HG03103 (cell line): ENCODE data around the gene PRKAR1B.

Experiments used
- ATAC-seq: cut with Tn5 transposase; IDR thresholded peaks from one replicate; pipeline ENCODE4 v1.9.1; 2021; ENCODE audit warnings: low read depth; ENCODE audit not compliant: unreplicated experiment

The PRKAR1B gene

DNA sequence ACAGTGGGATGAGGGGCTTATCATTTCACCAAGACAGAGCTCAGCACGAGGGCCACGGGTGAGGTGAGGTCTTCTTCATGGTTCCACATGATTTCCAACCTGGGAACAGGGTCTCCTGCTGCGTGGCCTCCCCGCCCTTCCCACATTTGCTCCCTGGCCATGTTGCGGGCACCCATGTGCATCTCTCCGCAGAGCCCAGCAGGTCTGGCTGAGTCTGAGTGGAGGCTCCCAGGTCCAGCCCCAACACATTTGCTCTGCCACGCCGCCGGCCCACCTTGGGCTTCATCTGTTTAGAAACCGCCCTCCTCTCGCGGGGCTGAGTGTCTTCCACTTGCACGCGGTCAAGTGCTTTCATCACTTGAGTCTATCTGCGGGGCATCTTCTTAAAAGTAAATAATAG lies 14.8 kb upstream of the PRKAR1B start:
- ATAC-seq, result no peak

DNA sequence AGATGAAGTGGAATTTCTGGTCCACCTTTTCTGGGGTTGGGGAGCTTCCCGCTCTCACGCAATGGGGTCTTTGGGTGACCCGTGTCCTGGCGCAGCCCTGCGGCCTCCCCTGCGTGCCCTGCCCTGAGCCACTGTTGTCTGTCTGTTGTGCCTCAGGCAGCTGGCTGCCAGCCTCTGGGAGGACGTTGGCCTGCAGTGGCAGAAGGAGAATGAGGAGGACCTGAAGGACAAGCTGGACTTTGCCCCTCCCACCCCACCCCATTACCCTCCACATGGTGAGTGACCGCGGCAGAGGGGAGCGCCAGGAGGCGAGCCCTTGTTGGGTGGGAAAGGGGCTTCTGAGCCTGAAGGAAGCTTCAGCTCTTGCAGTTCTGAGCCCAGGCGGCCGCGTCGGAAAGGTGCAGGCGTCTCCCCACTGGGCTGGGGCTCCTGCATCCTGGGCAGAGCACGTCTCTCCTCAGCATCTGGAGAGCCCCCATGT lies 14.2 kb upstream of the PRKAR1B start:
- no peak for ATAC-seq

DNA sequence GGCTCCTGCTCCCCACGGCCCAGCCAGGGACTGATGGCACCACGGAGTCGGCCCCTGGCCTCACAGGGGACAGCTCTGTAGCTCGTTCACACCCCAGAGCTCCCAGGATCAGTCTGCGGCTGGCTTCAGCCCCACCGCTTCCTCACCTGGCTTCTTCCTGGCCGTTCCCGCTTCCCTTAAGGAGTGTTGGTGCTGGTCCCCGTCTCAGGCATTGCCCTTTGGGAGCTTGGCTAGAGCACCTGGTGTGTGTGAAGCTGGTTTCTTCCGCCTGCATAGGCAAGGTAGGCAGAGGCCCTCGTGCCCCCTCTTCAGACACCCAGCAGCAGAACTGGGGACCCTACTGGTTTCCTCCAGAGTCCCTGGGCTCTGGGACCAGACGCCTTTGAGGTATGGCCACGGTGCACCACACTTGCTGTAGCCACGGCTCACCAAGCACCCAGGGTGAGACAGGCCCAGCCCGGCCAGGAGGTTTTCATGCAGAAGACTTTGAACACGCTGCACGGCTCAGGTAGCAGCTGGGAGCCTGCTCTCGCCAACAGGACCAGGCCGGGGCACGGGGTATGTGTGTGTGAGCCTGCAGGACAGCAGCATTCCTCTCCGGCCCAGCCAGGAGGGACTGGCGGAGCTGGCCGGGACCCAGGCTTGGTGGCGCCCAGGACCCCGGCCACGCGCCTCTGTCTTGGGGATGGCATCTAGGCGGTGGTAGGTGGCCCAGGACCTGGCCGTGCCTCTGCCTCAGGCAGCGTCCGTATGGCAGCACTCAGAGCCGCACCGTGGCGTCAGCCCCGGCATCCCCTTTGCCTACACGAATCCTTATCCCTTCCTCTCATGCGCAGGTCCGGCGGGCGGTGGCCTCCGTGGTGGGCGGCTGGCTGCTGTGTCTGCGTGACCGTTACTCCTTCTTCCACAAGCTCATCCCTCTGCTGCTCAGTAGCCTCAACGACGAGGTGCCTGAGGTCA lies 13.2 kb upstream of the PRKAR1B start:
- no peak for ATAC-seq

DNA sequence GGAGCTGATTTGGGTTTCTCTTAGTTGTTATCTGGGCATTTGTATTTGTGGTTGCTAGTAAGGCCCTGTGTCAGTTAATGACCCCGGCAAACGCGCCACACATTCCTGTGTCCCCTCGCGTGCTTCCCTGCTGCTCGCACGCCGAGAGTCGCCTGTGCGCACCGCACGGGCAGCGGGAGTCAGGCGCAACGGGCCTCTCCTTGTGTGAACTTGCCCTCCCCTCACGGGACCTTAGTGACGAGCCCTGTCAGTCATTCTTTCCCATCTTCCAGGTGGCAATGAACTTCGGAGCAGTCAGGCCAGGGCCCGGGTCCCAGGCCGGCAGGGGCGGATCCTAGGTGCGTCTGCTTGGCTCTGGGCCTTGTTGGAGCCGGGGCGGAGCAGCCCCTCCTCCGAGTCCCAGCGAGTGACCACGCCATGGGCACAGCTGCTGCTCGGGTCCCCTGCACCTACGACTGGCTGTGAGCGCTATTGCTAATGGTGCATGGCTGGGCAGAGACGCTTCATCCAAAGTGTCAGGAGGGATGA lies 12.4 kb upstream of the PRKAR1B start:
- ATAC-seq, result no peak

DNA sequence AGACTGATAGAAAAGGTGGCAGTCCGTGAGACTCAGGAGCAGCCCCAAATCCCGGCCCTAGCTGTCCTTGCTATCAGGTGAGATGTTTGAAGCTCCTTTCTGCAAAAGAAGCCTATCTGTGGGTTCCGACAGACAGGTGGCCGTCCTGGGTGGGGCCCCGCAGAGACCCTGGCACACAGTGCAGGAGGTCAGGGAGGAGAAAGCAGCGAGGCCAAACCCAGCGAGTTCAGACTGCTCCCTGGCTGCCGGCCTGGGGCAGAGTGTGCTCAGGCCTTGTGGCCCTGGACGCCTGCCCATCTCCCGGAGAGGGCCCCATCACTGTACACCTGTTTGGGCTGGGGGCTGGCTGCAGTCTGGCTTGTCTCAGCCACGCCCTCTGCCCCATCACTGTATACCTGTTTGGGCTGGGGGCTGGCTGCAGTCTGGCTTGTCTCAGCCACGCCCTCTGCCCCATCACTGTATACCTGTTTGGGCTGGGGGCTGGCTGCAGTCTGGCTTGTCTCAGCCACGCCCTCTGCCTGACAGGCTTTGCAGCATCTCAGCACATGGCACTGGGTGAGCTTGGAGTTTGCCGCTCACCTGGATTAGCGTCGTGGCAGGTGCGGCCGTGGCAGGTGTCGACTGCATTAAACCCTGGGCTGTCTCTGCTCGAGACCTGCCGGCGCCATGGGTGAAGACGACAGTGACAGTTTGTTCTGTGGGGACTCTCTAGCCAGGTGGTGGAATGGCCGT lies 11.8 kb upstream of the PRKAR1B start:
- no peak for ATAC-seq

DNA sequence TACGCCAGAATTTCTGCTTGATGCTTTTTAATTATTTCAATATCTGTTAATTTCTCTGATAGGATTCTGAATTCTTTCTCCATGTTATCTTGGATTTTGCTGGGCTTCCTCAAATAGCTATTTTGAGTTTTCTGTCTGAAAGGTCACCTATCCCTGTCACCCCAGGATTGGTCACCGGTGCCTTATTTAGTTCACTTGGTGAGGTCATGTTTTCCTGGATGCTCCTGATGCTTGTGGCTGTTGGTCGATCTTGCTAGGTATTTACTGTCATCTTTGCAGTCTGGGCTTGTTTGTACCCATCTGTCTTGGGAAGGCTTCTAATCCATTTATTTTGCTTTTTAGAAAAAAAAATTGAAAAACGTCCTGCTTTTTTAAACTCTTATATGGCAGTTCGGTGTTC lies 11.2 kb upstream of the PRKAR1B start:
- ATAC-seq, result no peak

DNA sequence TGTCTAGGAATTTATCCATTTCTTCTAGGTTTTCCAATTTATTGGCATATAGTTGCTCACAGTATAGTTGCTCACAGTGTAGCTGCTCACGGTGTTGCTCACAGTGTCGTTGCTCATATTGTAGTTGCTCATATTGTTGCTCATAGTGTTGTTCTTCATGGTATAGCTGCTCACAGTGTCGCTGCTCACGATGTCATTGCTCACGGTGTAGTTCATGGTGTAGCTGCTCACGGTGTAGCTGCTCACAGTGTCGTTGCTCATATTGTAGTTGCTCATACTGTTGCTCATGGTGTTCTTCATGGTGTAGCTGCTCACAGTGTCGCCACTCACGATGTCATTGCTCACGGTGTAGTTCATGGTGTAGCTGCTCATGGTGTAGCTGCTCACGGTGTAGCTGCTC lies 7.7 kb upstream of the PRKAR1B start:
- no peak for ATAC-seq

DNA sequence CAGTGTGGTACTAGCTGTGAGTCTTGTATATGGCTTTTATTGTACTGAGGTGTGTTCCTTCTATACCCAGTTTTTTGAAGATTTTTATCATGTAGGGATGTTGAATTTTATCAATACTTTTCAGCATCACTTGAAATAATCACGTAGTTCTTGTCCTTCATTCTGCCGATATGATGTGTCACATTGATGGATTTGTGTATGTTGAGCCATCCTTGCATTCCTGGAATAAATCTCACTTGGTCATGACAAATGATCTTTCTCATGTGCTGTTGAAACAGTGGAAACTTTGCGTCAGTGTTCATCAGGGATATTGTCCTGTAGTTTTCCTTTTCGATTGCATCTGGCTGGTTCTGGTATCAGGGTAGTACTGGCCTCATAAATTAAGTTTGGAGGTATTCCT lies 7.1 kb upstream of the PRKAR1B start:
- no peak for ATAC-seq

DNA sequence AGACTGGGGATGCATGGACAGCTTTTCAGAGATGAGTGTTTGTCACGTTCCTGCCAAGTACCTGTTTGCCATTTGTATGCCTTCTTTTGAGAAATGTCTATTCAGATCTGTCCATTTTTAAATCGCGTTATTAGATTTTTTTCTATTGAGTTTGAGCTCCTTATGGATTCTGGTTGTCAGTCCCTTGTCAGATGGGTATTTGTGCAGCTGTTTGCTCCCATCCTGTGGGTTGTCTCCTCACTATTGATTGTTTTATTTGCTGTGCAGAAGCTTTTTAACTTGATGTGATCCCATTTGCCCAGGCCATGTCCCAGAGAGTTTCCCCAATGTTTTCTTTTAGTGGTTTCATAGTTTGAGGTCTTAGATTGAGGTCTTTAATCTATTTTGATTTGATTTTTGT lies 5.5 kb upstream of the PRKAR1B start:
- ATAC-seq, result no peak

DNA sequence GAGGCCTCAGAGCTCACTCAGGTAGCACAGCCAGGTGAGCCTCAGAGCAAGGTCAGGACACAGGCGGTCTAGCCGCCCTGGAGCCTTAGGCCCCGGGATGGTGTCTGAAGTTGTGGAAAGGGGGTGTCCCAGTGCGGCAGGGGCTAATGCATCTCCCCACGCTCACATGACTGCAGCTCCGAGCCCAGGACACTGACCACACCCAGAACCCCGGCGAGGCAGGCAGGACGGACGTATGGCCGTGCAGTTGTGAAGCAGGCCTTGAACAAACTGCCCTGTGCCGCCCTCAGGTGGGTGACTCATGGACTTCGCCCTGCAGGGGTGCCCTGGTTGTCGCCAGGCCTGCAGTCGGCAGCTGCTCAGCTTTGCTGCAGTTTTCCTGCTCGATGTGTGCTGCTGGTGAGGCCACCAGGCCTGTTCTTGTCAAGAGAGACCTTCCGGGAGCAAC lies 5.0 kb upstream of the PRKAR1B start:
- no peak for ATAC-seq

DNA sequence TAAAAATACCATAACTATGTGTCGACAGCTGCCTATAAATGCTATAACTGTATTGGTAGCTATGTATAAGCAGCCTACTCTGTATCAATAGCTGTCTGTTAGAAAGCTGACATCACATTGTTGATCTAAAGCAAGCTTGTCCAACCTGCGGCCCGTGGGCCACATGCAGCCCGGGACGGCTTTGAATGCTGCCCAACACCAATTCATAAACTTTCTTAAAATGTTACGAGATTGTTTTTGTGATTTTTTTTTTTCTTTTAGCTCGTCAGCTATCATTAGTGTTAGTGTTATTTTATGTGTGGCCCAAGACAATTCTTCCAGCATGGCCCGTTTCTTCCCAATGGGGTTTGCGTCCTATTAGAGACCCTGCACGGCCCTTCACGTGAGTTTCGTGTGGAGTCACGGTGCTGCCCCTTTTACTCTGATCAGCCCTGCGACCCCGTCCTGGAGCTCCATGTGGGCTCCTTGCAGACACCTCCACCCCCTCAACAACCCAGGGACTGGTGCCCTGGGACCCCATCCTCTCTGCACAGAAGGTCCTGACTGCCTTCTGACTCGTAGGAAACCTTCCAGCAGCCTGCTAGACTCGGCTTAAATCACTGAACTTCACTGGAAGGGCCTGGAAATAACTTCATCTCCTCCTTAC lies 4.5 kb upstream of the PRKAR1B start:
- ATAC-seq, result no peak

DNA sequence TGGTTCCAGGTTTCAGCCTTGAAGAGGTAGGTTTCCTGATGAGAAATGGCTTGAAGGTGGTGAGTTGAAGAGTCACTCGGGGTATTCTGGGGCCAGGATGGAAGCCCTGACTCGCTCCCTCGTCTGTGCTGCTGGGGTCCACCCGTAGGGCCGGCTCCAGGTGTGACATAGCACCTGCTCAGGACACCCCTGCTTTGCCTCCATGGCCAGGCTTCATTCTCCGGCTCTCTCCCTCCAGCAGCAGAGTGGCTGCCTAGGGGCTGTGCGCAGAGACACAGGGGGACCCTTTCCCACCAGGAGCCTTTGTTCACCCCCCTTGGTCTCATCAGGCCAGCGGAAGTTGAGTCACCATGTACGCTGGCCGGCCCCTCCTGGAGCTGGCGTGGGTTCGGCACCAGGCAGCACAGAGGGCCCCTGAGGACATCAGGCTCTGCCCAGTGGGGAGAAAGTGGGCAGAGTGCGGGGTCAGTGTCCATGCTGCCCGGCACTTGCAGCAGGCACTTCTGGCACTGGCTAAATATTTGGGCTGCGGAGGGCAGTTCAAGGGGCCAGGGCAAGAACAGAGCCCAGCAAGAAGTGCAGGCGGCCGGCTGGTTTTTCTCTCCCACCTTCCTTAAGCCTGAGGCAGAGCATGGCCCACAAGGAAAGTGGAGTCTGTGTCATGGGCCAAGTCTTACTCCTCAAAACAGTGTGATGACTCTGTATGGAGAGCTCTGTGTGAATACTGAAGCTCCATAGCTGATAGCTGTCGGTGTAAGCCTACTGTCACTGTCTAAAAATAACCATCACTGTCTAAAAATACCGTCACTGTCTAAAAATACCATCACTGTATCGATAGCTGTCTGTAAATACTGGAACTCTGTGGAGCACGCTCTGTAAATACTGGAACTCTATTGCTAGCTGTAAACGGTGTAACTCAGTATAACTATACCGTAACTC lies 3.7 kb upstream of the PRKAR1B start:
- ATAC-seq, result no peak

DNA sequence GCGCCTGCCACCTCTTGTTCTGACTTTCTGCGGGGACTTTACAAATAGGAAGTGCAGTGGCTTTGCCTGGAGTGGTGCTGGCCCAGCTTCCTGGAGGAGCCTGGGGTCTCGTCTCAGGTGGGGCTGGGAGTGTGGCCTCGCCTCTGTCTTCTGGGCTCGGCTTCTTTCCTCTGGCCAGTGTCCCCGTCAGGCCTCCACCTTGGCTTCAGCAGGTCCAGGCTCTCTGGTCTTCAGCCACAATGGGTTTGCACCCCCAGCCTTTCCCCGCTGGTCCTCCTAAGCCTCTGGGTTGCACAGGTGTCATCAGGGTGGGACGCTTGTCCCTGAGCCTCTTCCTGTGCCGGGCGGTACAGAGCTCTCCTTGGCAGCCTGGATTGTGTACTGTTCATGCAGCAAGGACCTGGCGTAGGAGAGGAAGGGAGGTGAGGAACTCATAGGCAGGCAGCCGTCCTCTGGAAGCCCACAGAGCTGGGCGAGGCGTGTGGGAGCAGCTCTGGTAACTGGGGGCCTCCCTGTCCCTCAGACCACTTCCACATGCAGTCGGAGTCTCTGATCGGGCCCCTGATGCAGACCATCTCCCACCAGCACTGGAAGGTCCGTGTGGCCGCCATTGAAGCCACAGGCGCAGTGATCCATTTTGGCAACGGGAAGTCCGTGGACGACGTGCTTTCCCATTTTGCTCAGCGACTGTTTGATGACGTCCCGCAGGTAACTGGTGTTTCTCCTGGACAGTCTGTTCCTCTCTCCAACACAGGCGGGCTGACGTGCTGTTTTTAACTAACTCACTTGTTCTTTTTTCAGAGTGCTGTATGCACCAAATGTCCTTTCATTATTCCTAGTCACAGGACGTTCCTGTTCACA lies 2.3 kb upstream of the PRKAR1B start:
- no peak for ATAC-seq

DNA sequence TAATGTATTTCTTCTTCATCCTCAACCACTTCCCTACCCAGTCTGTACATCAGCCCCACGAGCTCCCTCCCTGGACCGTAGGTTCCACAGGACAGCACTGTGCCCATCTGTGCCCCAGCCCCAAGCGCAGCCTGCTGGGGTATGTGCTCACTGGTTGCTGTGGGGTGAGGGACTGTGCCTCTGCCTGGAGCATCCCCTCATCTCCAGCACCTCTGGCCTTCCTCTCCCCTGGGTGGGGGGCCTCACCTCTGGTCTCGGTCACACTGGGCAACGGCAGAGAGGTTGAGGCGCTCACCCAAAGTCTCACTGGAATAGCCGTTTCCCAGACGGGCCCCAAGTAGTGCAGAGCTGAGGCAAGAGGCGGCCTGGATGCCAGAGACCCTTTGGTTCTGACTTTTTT lies 1.5 kb upstream of the PRKAR1B start:
- ATAC-seq, result no peak

DNA sequence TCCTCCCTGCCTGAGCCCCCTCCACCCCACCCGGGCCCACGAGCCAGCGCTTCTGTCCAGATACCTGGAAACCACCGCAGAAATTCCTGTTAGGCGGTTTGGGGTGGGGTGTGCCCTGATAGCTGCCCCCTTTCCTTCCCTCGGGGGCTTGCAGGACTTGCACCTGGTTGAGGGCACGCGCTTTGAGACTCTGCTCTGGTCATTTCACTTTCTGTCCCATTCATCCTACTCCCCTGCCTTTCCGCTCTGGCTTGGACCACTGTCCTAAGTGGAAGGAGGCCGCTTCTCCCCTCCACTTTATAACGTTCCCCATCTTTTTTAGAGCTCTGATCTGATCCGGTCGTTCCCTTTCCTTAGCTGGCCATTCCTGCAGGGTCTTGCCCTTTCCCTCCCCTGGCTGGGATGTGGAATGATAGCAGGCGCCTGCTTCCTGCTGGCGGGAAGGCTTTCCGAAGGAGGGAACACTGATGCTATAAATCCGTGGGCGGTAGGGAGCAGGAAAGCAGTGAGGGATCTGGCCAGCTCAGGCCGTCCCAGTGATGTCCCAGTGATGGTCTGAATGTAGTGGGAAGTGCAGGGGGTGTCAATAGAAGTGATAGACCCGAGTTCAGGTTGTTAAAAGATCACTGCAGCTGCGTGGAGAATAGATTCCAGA lies 852 bp upstream of the PRKAR1B start:
- no peak for ATAC-seq

DNA sequence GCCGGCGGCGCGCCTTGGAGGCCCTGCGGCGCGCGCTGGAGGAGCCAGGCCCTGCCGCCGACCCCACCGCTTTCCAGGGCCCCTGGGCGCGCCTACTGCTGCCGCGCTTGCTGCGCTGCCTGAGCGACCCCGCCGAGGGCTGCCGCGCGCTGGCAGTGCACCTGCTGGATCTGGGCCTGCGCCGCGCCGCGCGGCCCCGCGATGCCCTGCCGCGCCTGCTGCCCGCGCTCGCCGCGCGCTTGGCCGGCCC lies 302 bp downstream of the PRKAR1B start:
- ATAC-seq, result no peak

DNA sequence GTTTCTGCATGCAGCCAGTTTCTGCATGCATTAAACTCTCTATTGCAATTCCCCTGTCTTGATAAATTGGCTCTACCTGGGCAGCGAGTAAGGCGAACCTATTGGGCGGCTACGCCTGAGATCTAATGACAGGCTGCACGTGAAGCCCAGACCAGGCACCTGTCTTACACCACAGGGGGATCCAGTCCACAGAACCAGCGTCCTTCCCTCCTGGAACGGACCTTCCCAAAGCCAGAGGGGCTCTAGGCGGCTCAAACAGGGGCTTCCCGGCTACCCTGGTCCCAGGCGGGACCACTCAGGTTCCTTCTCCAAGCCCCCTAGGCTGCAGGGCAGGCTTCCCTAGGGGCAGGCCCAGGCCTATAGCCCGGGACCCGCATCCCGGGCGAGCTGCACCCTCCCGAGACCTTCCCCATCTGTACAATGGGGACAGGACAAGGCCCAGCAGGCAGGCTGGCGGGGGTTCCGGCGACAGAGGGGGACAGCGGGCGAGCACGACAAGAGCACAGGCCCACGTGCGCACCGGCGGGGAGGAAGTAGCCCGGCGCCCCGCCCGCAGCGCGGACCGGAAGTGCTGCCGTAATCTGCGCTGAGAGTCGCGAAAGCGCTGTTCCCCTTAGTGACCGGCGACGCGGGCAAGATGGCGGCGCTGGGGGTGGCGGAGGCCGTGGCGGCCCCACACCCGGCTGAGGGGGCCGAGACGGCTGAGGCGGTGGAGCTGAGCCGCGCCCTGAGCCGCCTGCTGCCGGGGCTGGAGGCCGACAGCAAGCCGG lies 812 bp downstream of the PRKAR1B start, which contains the start of gene DNAAF5:
DNAAF5 (plus strand) TSS at position 616 of the 770 bp plus-strand sequence; CDS start at position 638, 22 bp downstream.
- peak; percentile 76 for ATAC-seq
